ENCODE results near the gene NLRC5. TPM values are rescaled to one million over a fixed set of nuclear protein-coding genes. Genes with fewer than 3 reads are reported as not detected.
A peak's percentile ranks its signal among the peaks of the same experiment; 100 is the strongest.

Gene NLRC5
- total RNA-seq, 1 donor, result 52.1 TPM

- Histone ChIP-seq H4K20me1 (ENCODE audit: insufficient read depth, low read length) (no peaks in the 10 kb centered on the region), H3K4me2 (ENCODE audit: insufficient read depth, low read length) (no peak overlapping the region), H3K79me2 (ENCODE audit: insufficient read depth, low read length) (no peaks in the 10 kb centered on the region), H3K4me3 (ENCODE audit: insufficient read depth, low read length) (no peak overlapping the region), H2AFZ (ENCODE audit: low read length) (no peak overlapping the region), H3K36me3 (ENCODE audit: insufficient read depth, low read length) (peaks cover 21% of the 10 kb centered on the region), H3K4me1 (ENCODE audit: insufficient read depth, low read length) (no peaks in the 10 kb centered on the region), H3K27ac (ENCODE audit: low read depth, low read length) (no peak overlapping the region), H3K9me3 (ENCODE audit: low read depth, low read length) (no peaks in the 10 kb centered on the region), H3K27me3 (ENCODE audit: insufficient read depth, low read length) (no peaks in the 10 kb centered on the region)
- TF ChIP-seq CTCF (IDR thresholded peaks at IDR 0.05; ENCODE audit: extremely low read depth, low read depth, low read length), result no peak
- no peak for DNase-seq (ENCODE audit: insufficient read length, low spot score, missing footprints)
Measured at GRCh38 chr16:57066625-57067024, 77.3 kb downstream of the NLRC5 start.

GRCh38 chr16:57067347-57067746 is 78.0 kb downstream of the NLRC5 start:
- no peaks in the 10 kb centered on the region for H3K79me2 ChIP-seq (ENCODE audit: insufficient read depth, low read length)
- no peak overlapping the region for H2AFZ ChIP-seq (ENCODE audit: low read length)
- H3K36me3 ChIP-seq (ENCODE audit: insufficient read depth, low read length), result peaks cover 16% of the 10 kb centered on the region

GRCh38 chr16:57069053-57069452 is 79.7 kb downstream of the NLRC5 start:
- Histone ChIP-seq H3K79me2 (ENCODE audit: insufficient read depth, low read length) (no peaks in the 10 kb centered on the region), H3K36me3 (ENCODE audit: insufficient read depth, low read length) (peaks cover 15% of the 10 kb centered on the region), H4K20me1 (ENCODE audit: insufficient read depth, low read length) (no peaks in the 10 kb centered on the region), H3K27me3 (ENCODE audit: insufficient read depth, low read length) (no peaks in the 10 kb centered on the region), H3K4me3 (ENCODE audit: insufficient read depth, low read length) (no peak overlapping the region), H3K4me1 (ENCODE audit: insufficient read depth, low read length) (peaks cover 8% of the 10 kb centered on the region), H3K27ac (ENCODE audit: low read depth, low read length) (no peak overlapping the region), H3K9me3 (ENCODE audit: low read depth, low read length) (no peaks in the 10 kb centered on the region), H2AFZ (ENCODE audit: low read length) (no peak overlapping the region), H3K4me2 (ENCODE audit: insufficient read depth, low read length) (no peak overlapping the region)
- no peak for TF ChIP-seq CTCF (IDR thresholded peaks at IDR 0.05; ENCODE audit: extremely low read depth, low read depth, low read length)
- no peak for DNase-seq (ENCODE audit: insufficient read length, low spot score, missing footprints)

More at GRCh38 chr16:57067347-57067746, 78.0 kb downstream of the NLRC5 start:
- Histone ChIP-seq H3K27ac (ENCODE audit: low read depth, low read length) (no peak overlapping the region), H3K4me3 (ENCODE audit: insufficient read depth, low read length) (no peak overlapping the region), H3K4me1 (ENCODE audit: insufficient read depth, low read length) (peaks cover 7% of the 10 kb centered on the region), H3K27me3 (ENCODE audit: insufficient read depth, low read length) (no peaks in the 10 kb centered on the region), H3K9me3 (ENCODE audit: low read depth, low read length) (no peaks in the 10 kb centered on the region), H3K4me2 (ENCODE audit: insufficient read depth, low read length) (no peak overlapping the region), H4K20me1 (ENCODE audit: insufficient read depth, low read length) (no peaks in the 10 kb centered on the region)
- TF ChIP-seq CTCF (IDR thresholded peaks at IDR 0.05; ENCODE audit: extremely low read depth, low read depth, low read length), result no peak
- no peak for DNase-seq (ENCODE audit: insufficient read length, low spot score, missing footprints)

- H3K4me3 ChIP-seq (ENCODE audit: insufficient read depth, low read length), result no peak overlapping the region
- TF ChIP-seq CTCF (IDR thresholded peaks at IDR 0.05; ENCODE audit: extremely low read depth, low read depth, low read length), result no peak
- H3K9me3 ChIP-seq (ENCODE audit: low read depth, low read length), result no peaks in the 10 kb centered on the region
- H3K4me1 ChIP-seq (ENCODE audit: insufficient read depth, low read length), result peaks cover 8% of the 10 kb centered on the region
- no peak overlapping the region for H3K4me2 ChIP-seq (ENCODE audit: insufficient read depth, low read length)
- H3K79me2 ChIP-seq (ENCODE audit: insufficient read depth, low read length), result no peaks in the 10 kb centered on the region
- no peak overlapping the region for H2AFZ ChIP-seq (ENCODE audit: low read length)
- H4K20me1 ChIP-seq (ENCODE audit: insufficient read depth, low read length), result no peaks in the 10 kb centered on the region
- H3K27me3 ChIP-seq (ENCODE audit: insufficient read depth, low read length), result no peaks in the 10 kb centered on the region
- DNase-seq (ENCODE audit: insufficient read length, low spot score, missing footprints), result peak; percentile 17
- no peak overlapping the region for H3K27ac ChIP-seq (ENCODE audit: low read depth, low read length)
- peaks cover 23% of the 10 kb centered on the region for H3K36me3 ChIP-seq (ENCODE audit: insufficient read depth, low read length)
Measured at GRCh38 chr16:57069635-57070370, 80.4 kb downstream of the NLRC5 start.

Measured in osteoblast (primary cell).